ENCODE results near the gene GOLGA6L2. TPM values are rescaled to one million over a fixed set of nuclear protein-coding genes. Genes with fewer than 3 reads are reported as not detected.
"Not testable (repeated sequence)": the region's sequence is repeated elsewhere in the genome, so short reads cannot be mapped to it uniquely, and the experiment has no call there.

Gene GOLGA6L2
- total RNA-seq, 1 experiment from 2014 or later = not detected

GRCh38 chr15:23438816-23439466, 8.1 kb downstream of the GOLGA6L2 start:
- Histone ChIP-seq H3K4me2 (ENCODE audit: low read depth, low read length, poor library complexity, severe bottlenecking) (no peak overlapping the region), H3K27me3 (ENCODE audit: low read length) (no peaks in the 10 kb centered on the region), H3K9ac (ENCODE audit: low read length) (no peak overlapping the region), H3K9me2 (replicated peaks; ENCODE audit: insufficient read depth, low read length) (no peaks in the 10 kb centered on the region), H3K4me3 (ENCODE audit: low read length) (no peak overlapping the region), H3K9me3 (ENCODE audit: low read length) (no peaks in the 10 kb centered on the region), H2AFZ (ENCODE audit: low read length) (no peak overlapping the region), H4K20me1 (ENCODE audit: insufficient read depth, low read depth, low read length) (no peaks in the 10 kb centered on the region), H3K27ac (ENCODE audit: low read length) (no peak overlapping the region), H3K79me2 (ENCODE audit: low read length) (no peaks in the 10 kb centered on the region), H3K4me1 (ENCODE audit: low read length) (no peaks in the 10 kb centered on the region), H3K36me3 (ENCODE audit: insufficient read depth, low read length) (no peaks in the 10 kb centered on the region)
- no peak for DNase-seq

GRCh38 chr15:23437673-23438072, 9.4 kb downstream of the GOLGA6L2 start:
- Histone ChIP-seq H3K4me1 (ENCODE audit: low read length) (no peaks in the 10 kb centered on the region), H3K9ac (ENCODE audit: low read length) (no peak overlapping the region), H3K79me2 (ENCODE audit: low read length) (no peaks in the 10 kb centered on the region), H3K4me3 (ENCODE audit: low read length) (no peak overlapping the region), H4K20me1 (ENCODE audit: insufficient read depth, low read depth, low read length) (no peaks in the 10 kb centered on the region), H3K9me2 (replicated peaks; ENCODE audit: insufficient read depth, low read length) (no peaks in the 10 kb centered on the region), H3K4me2 (ENCODE audit: low read depth, low read length, poor library complexity, severe bottlenecking) (no peak overlapping the region), H3K27ac (ENCODE audit: low read length) (no peak overlapping the region), H3K36me3 (ENCODE audit: insufficient read depth, low read length) (no peaks in the 10 kb centered on the region), H3K27me3 (ENCODE audit: low read length) (no peaks in the 10 kb centered on the region), H2AFZ (ENCODE audit: low read length) (no peak overlapping the region), H3K9me3 (ENCODE audit: low read length) (no peaks in the 10 kb centered on the region)
- DNase-seq = no peak

GRCh38 chr15:23437146-23437545, 9.9 kb downstream of the GOLGA6L2 start:
- H3K36me3 ChIP-seq (ENCODE audit: insufficient read depth, low read length) = no peaks in the 10 kb centered on the region
- H3K27me3 ChIP-seq (ENCODE audit: low read length) = no peaks in the 10 kb centered on the region
- no peak overlapping the region for H2AFZ ChIP-seq (ENCODE audit: low read length)
- H3K9me3 ChIP-seq (ENCODE audit: low read length) = no peaks in the 10 kb centered on the region
- no peaks in the 10 kb centered on the region for H4K20me1 ChIP-seq (ENCODE audit: insufficient read depth, low read depth, low read length)
- no peaks in the 10 kb centered on the region for H3K9me2 ChIP-seq (replicated peaks; ENCODE audit: insufficient read depth, low read length)
- H3K4me1 ChIP-seq (ENCODE audit: low read length) = no peaks in the 10 kb centered on the region
- no peak overlapping the region for H3K4me2 ChIP-seq (ENCODE audit: low read depth, low read length, poor library complexity, severe bottlenecking)
- H3K79me2 ChIP-seq (ENCODE audit: low read length) = no peaks in the 10 kb centered on the region
- DNase-seq = no peak
- H3K27ac ChIP-seq (ENCODE audit: low read length) = no peak overlapping the region
- H3K9ac ChIP-seq (ENCODE audit: low read length) = no peak overlapping the region
- no peak overlapping the region for H3K4me3 ChIP-seq (ENCODE audit: low read length)

- H3K9me3 ChIP-seq (ENCODE audit: low read length) = no peaks in the 10 kb centered on the region
- H3K4me1 ChIP-seq (ENCODE audit: low read length) = no peaks in the 10 kb centered on the region
- H3K36me3 ChIP-seq (ENCODE audit: insufficient read depth, low read length) = no peaks in the 10 kb centered on the region
- no peak for DNase-seq
- H2AFZ ChIP-seq (ENCODE audit: low read length) = no peak overlapping the region
- H3K27me3 ChIP-seq (ENCODE audit: low read length) = no peaks in the 10 kb centered on the region
- H3K79me2 ChIP-seq (ENCODE audit: low read length) = no peaks in the 10 kb centered on the region
- H4K20me1 ChIP-seq (ENCODE audit: insufficient read depth, low read depth, low read length) = no peaks in the 10 kb centered on the region
- no peak overlapping the region for H3K4me3 ChIP-seq (ENCODE audit: low read length)
- H3K27ac ChIP-seq (ENCODE audit: low read length) = no peak overlapping the region
- H3K9me2 ChIP-seq (replicated peaks; ENCODE audit: insufficient read depth, low read length) = no peaks in the 10 kb centered on the region
- no peak overlapping the region for H3K9ac ChIP-seq (ENCODE audit: low read length)
- H3K4me2 ChIP-seq (ENCODE audit: low read depth, low read length, poor library complexity, severe bottlenecking) = no peak overlapping the region
Measured at GRCh38 chr15:23436421-23436820, 10.6 kb downstream of the GOLGA6L2 start.

GRCh38 chr15:23434699-23435098, 12.3 kb downstream of the GOLGA6L2 start:
- H3K4me3 ChIP-seq (ENCODE audit: low read length); DNase-seq; H4K20me1 ChIP-seq (ENCODE audit: insufficient read depth, low read depth, low read length); H3K4me1 ChIP-seq (ENCODE audit: low read length); H3K4me2 ChIP-seq (ENCODE audit: low read depth, low read length, poor library complexity, severe bottlenecking); H3K27me3 ChIP-seq (ENCODE audit: low read length); H3K36me3 ChIP-seq (ENCODE audit: insufficient read depth, low read length); H3K9ac ChIP-seq (ENCODE audit: low read length); H3K27ac ChIP-seq (ENCODE audit: low read length); H2AFZ ChIP-seq (ENCODE audit: low read length); H3K9me3 ChIP-seq (ENCODE audit: low read length); H3K9me2 ChIP-seq (replicated peaks; ENCODE audit: insufficient read depth, low read length); H3K79me2 ChIP-seq (ENCODE audit: low read length): not testable (repeated sequence)

- H3K79me2 ChIP-seq (ENCODE audit: low read length); H3K9me2 ChIP-seq (replicated peaks; ENCODE audit: insufficient read depth, low read length); H3K36me3 ChIP-seq (ENCODE audit: insufficient read depth, low read length); H3K27me3 ChIP-seq (ENCODE audit: low read length); H3K4me3 ChIP-seq (ENCODE audit: low read length); H3K9me3 ChIP-seq (ENCODE audit: low read length); DNase-seq; H3K4me2 ChIP-seq (ENCODE audit: low read depth, low read length, poor library complexity, severe bottlenecking); H4K20me1 ChIP-seq (ENCODE audit: insufficient read depth, low read depth, low read length); H3K27ac ChIP-seq (ENCODE audit: low read length); H2AFZ ChIP-seq (ENCODE audit: low read length); H3K9ac ChIP-seq (ENCODE audit: low read length); H3K4me1 ChIP-seq (ENCODE audit: low read length): not testable (repeated sequence)
Measured at GRCh38 chr15:23425327-23425726, 21.7 kb downstream of the GOLGA6L2 start.

- no peaks in the 10 kb centered on the region for H3K4me1 ChIP-seq (ENCODE audit: low read length)
- no peak overlapping the region for H3K4me2 ChIP-seq (ENCODE audit: low read depth, low read length, poor library complexity, severe bottlenecking)
- H4K20me1 ChIP-seq (ENCODE audit: insufficient read depth, low read depth, low read length) = no peaks in the 10 kb centered on the region
- H3K9me3 ChIP-seq (ENCODE audit: low read length) = no peaks in the 10 kb centered on the region
- no peak for DNase-seq
- no peaks in the 10 kb centered on the region for H3K36me3 ChIP-seq (ENCODE audit: insufficient read depth, low read length)
- no peak overlapping the region for H3K4me3 ChIP-seq (ENCODE audit: low read length)
- H2AFZ ChIP-seq (ENCODE audit: low read length) = no peak overlapping the region
- H3K9ac ChIP-seq (ENCODE audit: low read length) = no peak overlapping the region
- H3K27me3 ChIP-seq (ENCODE audit: low read length) = no peaks in the 10 kb centered on the region
- no peaks in the 10 kb centered on the region for H3K9me2 ChIP-seq (replicated peaks; ENCODE audit: insufficient read depth, low read length)
- no peaks in the 10 kb centered on the region for H3K79me2 ChIP-seq (ENCODE audit: low read length)
- H3K27ac ChIP-seq (ENCODE audit: low read length) = no peak overlapping the region
Measured at GRCh38 chr15:23424111-23424904, 22.7 kb downstream of the GOLGA6L2 start.

GRCh38 chr15:23422946-23423708, 23.9 kb downstream of the GOLGA6L2 start:
- H3K9me2 ChIP-seq (replicated peaks; ENCODE audit: insufficient read depth, low read length) = no peaks in the 10 kb centered on the region

More at GRCh38 chr15:23422946-23423708, 23.9 kb downstream of the GOLGA6L2 start:
- H3K36me3 ChIP-seq (ENCODE audit: insufficient read depth, low read length) = no peaks in the 10 kb centered on the region
- no peaks in the 10 kb centered on the region for H4K20me1 ChIP-seq (ENCODE audit: insufficient read depth, low read depth, low read length)
- H3K9me3 ChIP-seq (ENCODE audit: low read length) = no peaks in the 10 kb centered on the region
- H3K27ac ChIP-seq (ENCODE audit: low read length) = no peak overlapping the region
- no peaks in the 10 kb centered on the region for H3K79me2 ChIP-seq (ENCODE audit: low read length)
- no peak overlapping the region for H3K4me2 ChIP-seq (ENCODE audit: low read depth, low read length, poor library complexity, severe bottlenecking)
- H3K27me3 ChIP-seq (ENCODE audit: low read length) = no peaks in the 10 kb centered on the region
- no peak overlapping the region for H2AFZ ChIP-seq (ENCODE audit: low read length)
- H3K9ac ChIP-seq (ENCODE audit: low read length) = no peak overlapping the region
- no peak overlapping the region for H3K4me3 ChIP-seq (ENCODE audit: low read length)
- no peaks in the 10 kb centered on the region for H3K4me1 ChIP-seq (ENCODE audit: low read length)
- no peak for DNase-seq

Data from Karpas-422 (cell line).